NCI-H1105 (cell line): ENCODE data around the gene WWOX.

Experiments used
- DNase-seq: peaks from one replicate; lab custom pipeline; 2025; lab: John Stamatoyannopoulos, UW

The WWOX gene

GRCh38 chr16:78957317-78958100 is 858.1 kb downstream of the WWOX start:
- peak; percentile 25 for DNase-seq

GRCh38 chr16:78961464-78961863 is 862.0 kb downstream of the WWOX start:
- DNase-seq = no peak

- no peak for DNase-seq
These were observed 863.0 kb downstream of the WWOX start for GRCh38 chr16:78962457-78962929.

- no peak for DNase-seq
These were observed 868.5 kb downstream of the WWOX start for GRCh38 chr16:78967948-78968347.

GRCh38 chr16:78969721-78970120 is 870.3 kb downstream of the WWOX start:
- no peak for DNase-seq

GRCh38 chr16:78970650-78971049 is 871.2 kb downstream of the WWOX start:
- DNase-seq = no peak

GRCh38 chr16:78972006-78972405 is 872.6 kb downstream of the WWOX start:
- peak; percentile 36 for DNase-seq

- DNase-seq = peak; percentile 27
These were observed 873.5 kb downstream of the WWOX start for GRCh38 chr16:78972986-78973385.

- DNase-seq = no peak
These were observed 876.8 kb downstream of the WWOX start for GRCh38 chr16:78976212-78976611.

GRCh38 chr16:78980825-78981224 is 881.4 kb downstream of the WWOX start:
- DNase-seq = no peak

- no peak for DNase-seq
These were observed 882.8 kb downstream of the WWOX start for GRCh38 chr16:78982096-78982744.

- no peak for DNase-seq
These were observed 884.9 kb downstream of the WWOX start for GRCh38 chr16:78984324-78984723.

- no peak for DNase-seq
These were observed 885.5 kb downstream of the WWOX start for GRCh38 chr16:78984887-78985464.

- no peak for DNase-seq
These were observed 886.5 kb downstream of the WWOX start for GRCh38 chr16:78985716-78986605.

GRCh38 chr16:78987666-78988065 is 888.2 kb downstream of the WWOX start:
- DNase-seq = no peak

GRCh38 chr16:78988361-78988969 is 889.0 kb downstream of the WWOX start:
- no peak for DNase-seq

- no peak for DNase-seq
These were observed 890.9 kb downstream of the WWOX start for GRCh38 chr16:78990309-78990701.

GRCh38 chr16:78992001-78992400 is 892.5 kb downstream of the WWOX start:
- no peak for DNase-seq

GRCh38 chr16:78993346-78993745 is 893.9 kb downstream of the WWOX start:
- peak; percentile 80 for DNase-seq

GRCh38 chr16:78994135-78994745 is 894.8 kb downstream of the WWOX start:
- peak; percentile 53 for DNase-seq

- no peak for DNase-seq
These were observed 896.0 kb downstream of the WWOX start for GRCh38 chr16:78995441-78995840.
